K562 (cell line): Measurements from ENCODE around the gene LAPTM5. TPM values are rescaled to one million over a fixed set of nuclear protein-coding genes. Genes with fewer than 3 reads are reported as not detected.

Experiments
- EHMT2 ChIP-seq: fragments of 450-650 bp; IDR thresholded peaks from 2 replicates; pipeline ENCODE4 v1.6.1; 2018; ENCODE audit warnings: antibody characterized with exemption
- EP400 ChIP-seq: fragments of 450-650 bp; IDR thresholded peaks from 2 replicates; pipeline ENCODE4 v1.6.1; 2017; ENCODE audit warnings: antibody characterized with exemption, mild to moderate bottlenecking, moderate library complexity
- ERF ChIP-seq: fragments of 450-650 bp; formaldehyde crosslinking; IDR thresholded peaks from 2 replicates; pipeline ENCODE4 v1.4.0; 2020; ENCODE audit warnings: mild to moderate bottlenecking, mixed read lengths
- GABPB1 ChIP-seq: sonication (generic); formaldehyde crosslinking; IDR thresholded peaks from 2 replicates; pipeline ENCODE4 v1.8.0; 2022; ENCODE audit warnings: mild to moderate bottlenecking, missing genetic modification reagents
- GMEB1 ChIP-seq: fragments of 250-450 bp; sonication (Bioruptor Pico); IDR thresholded peaks from 2 replicates; pipeline ENCODE4 v1.4.0; 2020; ENCODE audit warnings: mild to moderate bottlenecking
- MEF2A ChIP-seq: IDR thresholded peaks from 2 replicates; pipeline ENCODE4 v1.6.1; 2011; ENCODE audit warnings: low read depth, mild to moderate bottlenecking, low read length, moderate library complexity; ENCODE audit not compliant: control insufficient read depth
- MNT ChIP-seq, 2 experiments: fragments of 450-650 bp; conservative IDR thresholded peaks; 2 replicates each; pipeline ENCODE4 v1.6.1; 2017; ENCODE audit warnings: mild to moderate bottlenecking in 2 of 2, moderate library complexity in 2 of 2
- NFXL1 ChIP-seq: fragments of 450-650 bp; formaldehyde crosslinking; IDR thresholded peaks from 2 replicates; pipeline ENCODE4 v1.4.0; 2021; ENCODE audit warnings: mild to moderate bottlenecking
- PHTF2 ChIP-seq: fragments of 250-450 bp; sonication (Bioruptor Pico); IDR thresholded peaks from 2 replicates; pipeline ENCODE4 v1.5.0; 2021; ENCODE audit warnings: mild to moderate bottlenecking
- POLR2H ChIP-seq: IDR thresholded peaks from 2 replicates; pipeline ENCODE4 v1.6.1; 2016; ENCODE audit warnings: missing genetic modification characterization, low read depth, mild to moderate bottlenecking, control low read depth, missing compliant biosample characterization, moderate library complexity
- SMAD2 ChIP-seq: fragments of 150-350 bp; IDR thresholded peaks from 2 replicates; pipeline ENCODE4 v1.6.1; 2014; ENCODE audit warnings: low read depth, mild to moderate bottlenecking, low read length
- ZNF146 ChIP-seq: IDR thresholded peaks from one replicate; pipeline ENCODE4 v1.6.1; 2018; ENCODE audit warnings: missing compliant biosample characterization; ENCODE audit not compliant: unreplicated experiment
- polyA plus RNA-seq, 8 experiments: library from polyadenylated mRNA; depleted of rRNA in 4 of 8; stranded (reverse) in 5 of 8; unstranded in 3 of 8; fragments of >200 nt; fragmentation: Nextera tagmentation in 2 of 8; fragmentation: Illumina TruSeq in 1 of 8; extraction: Ambion mirVana in 2 of 8; extraction: Trizol in 1 of 8; gene quantifications; 2 replicates each; pipeline versions ENCODE4 v1.2.1 to v1.2.3, GENCODE V29; 2011 to 2014; ENCODE audit warnings: inconsistent platforms in 1 of 8, missing spikeins in 1 of 8
- total RNA-seq, 7 experiments: library from RNA; depleted of rRNA in 6 of 7; stranded (reverse); fragments of >200 nt in 6 of 7; fragmentation: Illumina TruSeq in 2 of 7; extraction: Trizol in 2 of 7; gene quantifications; 2 replicates each; pipeline versions ENCODE4 v1.2.1 to v1.2.3, GENCODE V29; 2011 to 2021; ENCODE audit warnings: low replicate concordance in 1 of 7
- TF ChIP-seq, protein P1 (sequence below): sonication (generic); formaldehyde crosslinking; IDR thresholded peaks from 2 replicates; pipeline ENCODE4 v1.9.0; 2022; ENCODE audit warnings: mild to moderate bottlenecking, missing genetic modification reagents
- TF ChIP-seq, protein P2 (sequence below), 2 experiments: fragments of 450-650 bp; formaldehyde crosslinking in 1 of 2; IDR thresholded peaks; 2 replicates each; pipeline versions ENCODE4 v1.4.0 to v1.6.1; 2014 to 2020; ENCODE audit warnings: mild to moderate bottlenecking in 2 of 2, borderline replicate concordance in 1 of 2, low read depth in 1 of 2

The LAPTM5 gene
- total and polyA plus RNA-seq, 9 of the 15 experiments (the other 6 are each of a cell fraction or from before 2014, with no cell fraction given) = 2.4 to 47.3 (median 20.3) TPM

GRCh38 chr1:30718636-30719405, 38.8 kb downstream of the LAPTM5 start (continued):
- TF ChIP-seq POLR2H = peak; percentile 83
- no peak for TF ChIP-seq PHTF2
- TF ChIP-seq EHMT2 = no peak
- peak; percentile 96 for TF ChIP-seq GMEB1 (CRISPR knock-in tag)
- peak; percentile 87 to 95 for TF ChIP-seq MNT (conservative IDR thresholded peaks at IDR 0.05)
- TF ChIP-seq NFXL1 = no peak
- TF ChIP-seq, protein P1, sequence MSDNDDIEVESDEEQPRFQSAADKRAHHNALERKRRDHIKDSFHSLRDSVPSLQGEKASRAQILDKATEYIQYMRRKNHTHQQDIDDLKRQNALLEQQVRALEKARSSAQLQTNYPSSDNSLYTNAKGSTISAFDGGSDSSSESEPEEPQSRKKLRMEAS (CRISPR knock-in tag) = peak; percentile 97
- peak; percentile 99 for TF ChIP-seq EP400
- TF ChIP-seq ZNF146 (CRISPR knock-in tag) = peak; percentile 30
- TF ChIP-seq MEF2A = no peak
- TF ChIP-seq SMAD2 = no peak
- TF ChIP-seq ERF = peak; percentile 92
- TF ChIP-seq, protein P2, sequence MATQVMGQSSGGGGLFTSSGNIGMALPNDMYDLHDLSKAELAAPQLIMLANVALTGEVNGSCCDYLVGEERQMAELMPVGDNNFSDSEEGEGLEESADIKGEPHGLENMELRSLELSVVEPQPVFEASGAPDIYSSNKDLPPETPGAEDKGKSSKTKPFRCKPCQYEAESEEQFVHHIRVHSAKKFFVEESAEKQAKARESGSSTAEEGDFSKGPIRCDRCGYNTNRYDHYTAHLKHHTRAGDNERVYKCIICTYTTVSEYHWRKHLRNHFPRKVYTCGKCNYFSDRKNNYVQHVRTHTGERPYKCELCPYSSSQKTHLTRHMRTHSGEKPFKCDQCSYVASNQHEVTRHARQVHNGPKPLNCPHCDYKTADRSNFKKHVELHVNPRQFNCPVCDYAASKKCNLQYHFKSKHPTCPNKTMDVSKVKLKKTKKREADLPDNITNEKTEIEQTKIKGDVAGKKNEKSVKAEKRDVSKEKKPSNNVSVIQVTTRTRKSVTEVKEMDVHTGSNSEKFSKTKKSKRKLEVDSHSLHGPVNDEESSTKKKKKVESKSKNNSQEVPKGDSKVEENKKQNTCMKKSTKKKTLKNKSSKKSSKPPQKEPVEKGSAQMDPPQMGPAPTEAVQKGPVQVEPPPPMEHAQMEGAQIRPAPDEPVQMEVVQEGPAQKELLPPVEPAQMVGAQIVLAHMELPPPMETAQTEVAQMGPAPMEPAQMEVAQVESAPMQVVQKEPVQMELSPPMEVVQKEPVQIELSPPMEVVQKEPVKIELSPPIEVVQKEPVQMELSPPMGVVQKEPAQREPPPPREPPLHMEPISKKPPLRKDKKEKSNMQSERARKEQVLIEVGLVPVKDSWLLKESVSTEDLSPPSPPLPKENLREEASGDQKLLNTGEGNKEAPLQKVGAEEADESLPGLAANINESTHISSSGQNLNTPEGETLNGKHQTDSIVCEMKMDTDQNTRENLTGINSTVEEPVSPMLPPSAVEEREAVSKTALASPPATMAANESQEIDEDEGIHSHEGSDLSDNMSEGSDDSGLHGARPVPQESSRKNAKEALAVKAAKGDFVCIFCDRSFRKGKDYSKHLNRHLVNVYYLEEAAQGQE (IDR thresholded peaks at IDR 0.05; ENCODE audit: borderline replicate concordance) = no peak; the same call in 1 of the 2 replicates
- TF ChIP-seq, protein P2 (CRISPR knock-in tag; IDR thresholded peaks at IDR 0.05; ENCODE audit: low read depth) = peak; percentile 83
- TF ChIP-seq GABPB1 (CRISPR knock-in tag) = peak; percentile 77
